GM23338 (cell line): ENCODE measurements around the gene CSF3. TPM values are rescaled to one million over a fixed set of nuclear protein-coding genes. Genes with fewer than 3 reads are reported as not detected.

Experiments
- ATAC-seq: fragments of 200-7000 bp; cut with Tn5 transposase; 3 replicates; pipeline ENCODE4 v1.9.1; 2020
- DNase-seq: peaks from one replicate; pipeline ENCODE4 v3.0.0-alpha.2; 2015; ENCODE audit warnings: low spot score
- H2AFZ ChIP-seq: fragments of 200-600 bp; sonication (generic); 2 replicates; pipeline ENCODE4 v1.8.0; 2016; ENCODE audit warnings: antibody characterized with exemption, mild to moderate bottlenecking, moderate library complexity
- H3F3A ChIP-seq: fragments of 200-600 bp; sonication (generic); replicated peaks from 2 replicates; pipeline ENCODE4 v1.8.0; 2017; ENCODE audit warnings: antibody characterized with exemption, mixed run types, low read depth
- H3K27ac ChIP-seq: fragments of 200-600 bp; sonication (generic); 2 replicates; pipeline ENCODE4 v1.6.1; 2016; ENCODE audit warnings: low read depth
- H3K27me3 ChIP-seq: fragments of 200-600 bp; sonication (generic); 2 replicates; pipeline ENCODE4 v1.8.0; 2016; ENCODE audit warnings: mild to moderate bottlenecking, mixed run types, moderate library complexity; ENCODE audit not compliant: insufficient read depth
- H3K36me3 ChIP-seq: fragments of 200-600 bp; sonication (generic); 2 replicates; pipeline ENCODE4 v1.8.0; 2016; ENCODE audit warnings: mild to moderate bottlenecking; ENCODE audit not compliant: insufficient read depth
- H3K4me1 ChIP-seq: fragments of 200-600 bp; sonication (generic); 2 replicates; pipeline ENCODE4 v1.8.0; 2016; ENCODE audit warnings: mild to moderate bottlenecking, moderate library complexity; ENCODE audit not compliant: insufficient read depth
- H3K4me2 ChIP-seq: fragments of 200-600 bp; sonication (generic); 2 replicates; pipeline ENCODE4 v1.7.1; 2017; ENCODE audit warnings: mixed run types
- H3K4me3 ChIP-seq: fragments of 200-600 bp; sonication (generic); 2 replicates; pipeline ENCODE4 v1.6.1; 2016; ENCODE audit warnings: mixed run types
- H3K79me2 ChIP-seq: fragments of 200-600 bp; sonication (generic); replicated peaks from 2 replicates; pipeline ENCODE4 v1.8.0; 2017; ENCODE audit warnings: mild to moderate bottlenecking; ENCODE audit not compliant: insufficient read depth
- H3K9me2 ChIP-seq: fragments of 200-600 bp; sonication (generic); 2 replicates; pipeline ENCODE4 v1.8.0; 2017; ENCODE audit not compliant: insufficient read depth
- H4K20me1 ChIP-seq: fragments of 200-600 bp; sonication (generic); replicated peaks from 2 replicates; pipeline ENCODE4 v1.8.0; 2017; ENCODE audit warnings: mild to moderate bottlenecking; ENCODE audit not compliant: insufficient read depth
- H3K27ac Mint-ChIP-seq: 2 replicates; pipeline ENCODE4 v1.8.0; 2020; ENCODE audit warnings: inconsistent platforms, mild to moderate bottlenecking, moderate library complexity, mixed read lengths
- H3K27me3 Mint-ChIP-seq: 3 replicates; pipeline ENCODE4 v1.8.0; 2022; ENCODE audit warnings: low read depth, mild to moderate bottlenecking, moderate library complexity, mixed read lengths, inconsistent platforms; ENCODE audit not compliant: insufficient read depth, poor library complexity
- H3K36me3 Mint-ChIP-seq: 3 replicates; pipeline ENCODE4 v1.8.0; 2021; ENCODE audit warnings: low read depth, mild to moderate bottlenecking, inconsistent platforms, moderate library complexity, mixed read lengths
- H3K4me1 Mint-ChIP-seq: 3 replicates; pipeline ENCODE4 v1.8.0; 2020; ENCODE audit warnings: mild to moderate bottlenecking, inconsistent platforms, mixed read lengths
- H3K4me3 Mint-ChIP-seq: 3 replicates; pipeline ENCODE4 v1.8.0; 2021; ENCODE audit warnings: moderate library complexity, mild to moderate bottlenecking, inconsistent platforms, mixed read lengths
- H3K9me3 Mint-ChIP-seq: 3 replicates; pipeline ENCODE4 v1.8.0; 2020; ENCODE audit warnings: moderate library complexity, mild to moderate bottlenecking, inconsistent platforms, mixed read lengths
- CREB1 ChIP-seq: fragments of 250-450 bp; sonication (Bioruptor Pico); IDR thresholded peaks from 2 replicates; pipeline ENCODE4 v1.5.0; 2020; ENCODE audit warnings: low read depth, mild to moderate bottlenecking, moderate library complexity
- CTCF ChIP-seq, 2 experiments: fragments of 200-600 bp in 1 of 2; sonication (generic) in 1 of 2; conservative IDR thresholded peaks; 2 replicates each; pipeline versions ENCODE4 v1.5.1 to v1.6.1; 2016 to 2017; ENCODE audit warnings: antibody characterized with exemption in 2 of 2, low read depth in 2 of 2, mild to moderate bottlenecking in 2 of 2, moderate library complexity in 1 of 2
- EZH2 ChIP-seq: fragments of 200-600 bp; sonication (generic); IDR thresholded peaks from one replicate; pipeline ENCODE4 v1.8.0; 2017; ENCODE audit warnings: antibody characterized with exemption, mild to moderate bottlenecking, low read depth; ENCODE audit not compliant: unreplicated experiment
- EZH2phosphoT487 ChIP-seq: fragments of 200-600 bp; sonication (generic); IDR thresholded peaks from one replicate; pipeline ENCODE4 v1.8.1; 2018; ENCODE audit warnings: antibody characterized with exemption; ENCODE audit not compliant: unreplicated experiment
- JUNB ChIP-seq: IDR thresholded peaks from one replicate; pipeline ENCODE4 v1.6.1; 2016; ENCODE audit warnings: antibody characterized with exemption; ENCODE audit not compliant: unreplicated experiment
- NANOG ChIP-seq: IDR thresholded peaks from 2 replicates; pipeline ENCODE4 v1.6.1; 2016; ENCODE audit warnings: antibody characterized with exemption, borderline replicate concordance
- POLR2AphosphoS5 ChIP-seq: IDR thresholded peaks from 2 replicates; pipeline ENCODE4 v1.6.1; 2016; ENCODE audit warnings: antibody characterized with exemption, low read depth
- STAT1 ChIP-seq: IDR thresholded peaks from one replicate; pipeline ENCODE4 v1.6.1; 2016; ENCODE audit warnings: antibody characterized with exemption; ENCODE audit not compliant: unreplicated experiment
- ZNF114 ChIP-seq: fragments of 250-450 bp; sonication (Bioruptor Pico); IDR thresholded peaks from 2 replicates; pipeline ENCODE4 v1.5.0; 2020; ENCODE audit warnings: mild to moderate bottlenecking, moderate library complexity
- ZNF331 ChIP-seq: fragments of 250-450 bp; sonication (Bioruptor Pico); IDR thresholded peaks from 2 replicates; pipeline ENCODE4 v1.5.0; 2020; ENCODE audit warnings: low read depth, mild to moderate bottlenecking, moderate library complexity
- polyA plus RNA-seq: library from polyadenylated mRNA; unstranded; fragments of >200 nt; fragmentation: Nextera tagmentation; extraction: Ambion mirVana; gene quantifications from 2 replicates; pipeline ENCODE4 v1.2.1, GENCODE V29; 2016
- total RNA-seq: library from RNA; depleted of rRNA; stranded (reverse); fragments of >200 nt; shearing (Covaris generic); gene quantifications from 2 replicates; pipeline ENCODE4 v1.2.3, GENCODE V29; 2014
- TF ChIP-seq, protein P1 (sequence below): IDR thresholded peaks from 2 replicates; pipeline ENCODE4 v1.6.1; 2016; ENCODE audit warnings: antibody characterized with exemption
- TF ChIP-seq, protein P2 (sequence below): IDR thresholded peaks from one replicate; pipeline ENCODE4 v1.6.1; 2018; ENCODE audit warnings: antibody characterized with exemption; ENCODE audit not compliant: unreplicated experiment
- TF ChIP-seq, protein P3 (sequence below): fragments of 250-450 bp; sonication (Bioruptor Pico); IDR thresholded peaks from 2 replicates; pipeline ENCODE4 v1.5.0; 2020; ENCODE audit warnings: mild to moderate bottlenecking, moderate library complexity

Gene CSF3
- total and polyA plus RNA-seq, 2 experiments from 2014 or later: not detected

DNA sequence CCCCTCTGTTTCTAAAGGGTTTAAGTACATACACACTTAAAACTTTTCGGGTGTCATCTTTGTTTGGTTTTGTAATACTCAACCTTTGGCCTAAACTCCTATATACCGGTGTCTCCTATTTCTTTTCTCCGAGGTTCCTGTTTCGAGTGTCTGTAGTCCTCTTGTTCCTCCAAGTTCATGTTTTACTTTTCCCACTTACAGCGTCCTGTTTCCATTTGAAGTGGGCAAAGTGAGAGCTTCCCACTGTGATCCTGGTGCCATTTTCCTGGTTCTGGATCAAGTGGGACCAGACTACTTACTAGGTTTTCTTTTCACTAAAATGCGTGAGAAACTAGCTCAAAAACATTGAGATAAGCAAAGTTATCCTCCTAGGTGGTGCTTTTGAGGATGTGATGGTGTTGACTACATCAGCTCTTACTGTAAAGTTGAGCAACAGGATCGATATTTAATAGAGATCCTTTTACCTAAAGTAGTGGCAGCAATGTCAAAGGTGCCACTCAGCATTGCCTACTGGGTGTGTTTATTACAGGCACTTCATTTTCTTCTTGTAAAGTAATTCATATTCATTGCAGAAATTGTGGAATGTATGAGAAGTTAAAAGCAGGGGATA lies 33.4 kb upstream of the CSF3 start:
- peaks cover 8% of the 10 kb centered on the region; the same call in 1 of the 2 replicates for H3F3A ChIP-seq
- H3K4me2 ChIP-seq: peak overlapping the region; percentile 99
- TF ChIP-seq ZNF331 (CRISPR knock-in tag): no peak
- TF ChIP-seq, protein P1, sequence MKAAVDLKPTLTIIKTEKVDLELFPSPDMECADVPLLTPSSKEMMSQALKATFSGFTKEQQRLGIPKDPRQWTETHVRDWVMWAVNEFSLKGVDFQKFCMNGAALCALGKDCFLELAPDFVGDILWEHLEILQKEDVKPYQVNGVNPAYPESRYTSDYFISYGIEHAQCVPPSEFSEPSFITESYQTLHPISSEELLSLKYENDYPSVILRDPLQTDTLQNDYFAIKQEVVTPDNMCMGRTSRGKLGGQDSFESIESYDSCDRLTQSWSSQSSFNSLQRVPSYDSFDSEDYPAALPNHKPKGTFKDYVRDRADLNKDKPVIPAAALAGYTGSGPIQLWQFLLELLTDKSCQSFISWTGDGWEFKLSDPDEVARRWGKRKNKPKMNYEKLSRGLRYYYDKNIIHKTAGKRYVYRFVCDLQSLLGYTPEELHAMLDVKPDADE: no peak
- no peak for TF ChIP-seq CREB1 (CRISPR knock-in tag)
- TF ChIP-seq, protein P2, sequence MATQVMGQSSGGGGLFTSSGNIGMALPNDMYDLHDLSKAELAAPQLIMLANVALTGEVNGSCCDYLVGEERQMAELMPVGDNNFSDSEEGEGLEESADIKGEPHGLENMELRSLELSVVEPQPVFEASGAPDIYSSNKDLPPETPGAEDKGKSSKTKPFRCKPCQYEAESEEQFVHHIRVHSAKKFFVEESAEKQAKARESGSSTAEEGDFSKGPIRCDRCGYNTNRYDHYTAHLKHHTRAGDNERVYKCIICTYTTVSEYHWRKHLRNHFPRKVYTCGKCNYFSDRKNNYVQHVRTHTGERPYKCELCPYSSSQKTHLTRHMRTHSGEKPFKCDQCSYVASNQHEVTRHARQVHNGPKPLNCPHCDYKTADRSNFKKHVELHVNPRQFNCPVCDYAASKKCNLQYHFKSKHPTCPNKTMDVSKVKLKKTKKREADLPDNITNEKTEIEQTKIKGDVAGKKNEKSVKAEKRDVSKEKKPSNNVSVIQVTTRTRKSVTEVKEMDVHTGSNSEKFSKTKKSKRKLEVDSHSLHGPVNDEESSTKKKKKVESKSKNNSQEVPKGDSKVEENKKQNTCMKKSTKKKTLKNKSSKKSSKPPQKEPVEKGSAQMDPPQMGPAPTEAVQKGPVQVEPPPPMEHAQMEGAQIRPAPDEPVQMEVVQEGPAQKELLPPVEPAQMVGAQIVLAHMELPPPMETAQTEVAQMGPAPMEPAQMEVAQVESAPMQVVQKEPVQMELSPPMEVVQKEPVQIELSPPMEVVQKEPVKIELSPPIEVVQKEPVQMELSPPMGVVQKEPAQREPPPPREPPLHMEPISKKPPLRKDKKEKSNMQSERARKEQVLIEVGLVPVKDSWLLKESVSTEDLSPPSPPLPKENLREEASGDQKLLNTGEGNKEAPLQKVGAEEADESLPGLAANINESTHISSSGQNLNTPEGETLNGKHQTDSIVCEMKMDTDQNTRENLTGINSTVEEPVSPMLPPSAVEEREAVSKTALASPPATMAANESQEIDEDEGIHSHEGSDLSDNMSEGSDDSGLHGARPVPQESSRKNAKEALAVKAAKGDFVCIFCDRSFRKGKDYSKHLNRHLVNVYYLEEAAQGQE: no peak
- no peak for TF ChIP-seq ZNF114
- no peak for TF ChIP-seq POLR2AphosphoS5
- no peak for TF ChIP-seq JUNB
- TF ChIP-seq STAT1: no peak
- TF ChIP-seq EZH2: no peak
- TF ChIP-seq CTCF (conservative IDR thresholded peaks at IDR 0.05; ENCODE audit: low read depth in 2 of 2): no peak
- TF ChIP-seq NANOG: no peak
- TF ChIP-seq EZH2phosphoT487: no peak
- TF ChIP-seq, protein P3, sequence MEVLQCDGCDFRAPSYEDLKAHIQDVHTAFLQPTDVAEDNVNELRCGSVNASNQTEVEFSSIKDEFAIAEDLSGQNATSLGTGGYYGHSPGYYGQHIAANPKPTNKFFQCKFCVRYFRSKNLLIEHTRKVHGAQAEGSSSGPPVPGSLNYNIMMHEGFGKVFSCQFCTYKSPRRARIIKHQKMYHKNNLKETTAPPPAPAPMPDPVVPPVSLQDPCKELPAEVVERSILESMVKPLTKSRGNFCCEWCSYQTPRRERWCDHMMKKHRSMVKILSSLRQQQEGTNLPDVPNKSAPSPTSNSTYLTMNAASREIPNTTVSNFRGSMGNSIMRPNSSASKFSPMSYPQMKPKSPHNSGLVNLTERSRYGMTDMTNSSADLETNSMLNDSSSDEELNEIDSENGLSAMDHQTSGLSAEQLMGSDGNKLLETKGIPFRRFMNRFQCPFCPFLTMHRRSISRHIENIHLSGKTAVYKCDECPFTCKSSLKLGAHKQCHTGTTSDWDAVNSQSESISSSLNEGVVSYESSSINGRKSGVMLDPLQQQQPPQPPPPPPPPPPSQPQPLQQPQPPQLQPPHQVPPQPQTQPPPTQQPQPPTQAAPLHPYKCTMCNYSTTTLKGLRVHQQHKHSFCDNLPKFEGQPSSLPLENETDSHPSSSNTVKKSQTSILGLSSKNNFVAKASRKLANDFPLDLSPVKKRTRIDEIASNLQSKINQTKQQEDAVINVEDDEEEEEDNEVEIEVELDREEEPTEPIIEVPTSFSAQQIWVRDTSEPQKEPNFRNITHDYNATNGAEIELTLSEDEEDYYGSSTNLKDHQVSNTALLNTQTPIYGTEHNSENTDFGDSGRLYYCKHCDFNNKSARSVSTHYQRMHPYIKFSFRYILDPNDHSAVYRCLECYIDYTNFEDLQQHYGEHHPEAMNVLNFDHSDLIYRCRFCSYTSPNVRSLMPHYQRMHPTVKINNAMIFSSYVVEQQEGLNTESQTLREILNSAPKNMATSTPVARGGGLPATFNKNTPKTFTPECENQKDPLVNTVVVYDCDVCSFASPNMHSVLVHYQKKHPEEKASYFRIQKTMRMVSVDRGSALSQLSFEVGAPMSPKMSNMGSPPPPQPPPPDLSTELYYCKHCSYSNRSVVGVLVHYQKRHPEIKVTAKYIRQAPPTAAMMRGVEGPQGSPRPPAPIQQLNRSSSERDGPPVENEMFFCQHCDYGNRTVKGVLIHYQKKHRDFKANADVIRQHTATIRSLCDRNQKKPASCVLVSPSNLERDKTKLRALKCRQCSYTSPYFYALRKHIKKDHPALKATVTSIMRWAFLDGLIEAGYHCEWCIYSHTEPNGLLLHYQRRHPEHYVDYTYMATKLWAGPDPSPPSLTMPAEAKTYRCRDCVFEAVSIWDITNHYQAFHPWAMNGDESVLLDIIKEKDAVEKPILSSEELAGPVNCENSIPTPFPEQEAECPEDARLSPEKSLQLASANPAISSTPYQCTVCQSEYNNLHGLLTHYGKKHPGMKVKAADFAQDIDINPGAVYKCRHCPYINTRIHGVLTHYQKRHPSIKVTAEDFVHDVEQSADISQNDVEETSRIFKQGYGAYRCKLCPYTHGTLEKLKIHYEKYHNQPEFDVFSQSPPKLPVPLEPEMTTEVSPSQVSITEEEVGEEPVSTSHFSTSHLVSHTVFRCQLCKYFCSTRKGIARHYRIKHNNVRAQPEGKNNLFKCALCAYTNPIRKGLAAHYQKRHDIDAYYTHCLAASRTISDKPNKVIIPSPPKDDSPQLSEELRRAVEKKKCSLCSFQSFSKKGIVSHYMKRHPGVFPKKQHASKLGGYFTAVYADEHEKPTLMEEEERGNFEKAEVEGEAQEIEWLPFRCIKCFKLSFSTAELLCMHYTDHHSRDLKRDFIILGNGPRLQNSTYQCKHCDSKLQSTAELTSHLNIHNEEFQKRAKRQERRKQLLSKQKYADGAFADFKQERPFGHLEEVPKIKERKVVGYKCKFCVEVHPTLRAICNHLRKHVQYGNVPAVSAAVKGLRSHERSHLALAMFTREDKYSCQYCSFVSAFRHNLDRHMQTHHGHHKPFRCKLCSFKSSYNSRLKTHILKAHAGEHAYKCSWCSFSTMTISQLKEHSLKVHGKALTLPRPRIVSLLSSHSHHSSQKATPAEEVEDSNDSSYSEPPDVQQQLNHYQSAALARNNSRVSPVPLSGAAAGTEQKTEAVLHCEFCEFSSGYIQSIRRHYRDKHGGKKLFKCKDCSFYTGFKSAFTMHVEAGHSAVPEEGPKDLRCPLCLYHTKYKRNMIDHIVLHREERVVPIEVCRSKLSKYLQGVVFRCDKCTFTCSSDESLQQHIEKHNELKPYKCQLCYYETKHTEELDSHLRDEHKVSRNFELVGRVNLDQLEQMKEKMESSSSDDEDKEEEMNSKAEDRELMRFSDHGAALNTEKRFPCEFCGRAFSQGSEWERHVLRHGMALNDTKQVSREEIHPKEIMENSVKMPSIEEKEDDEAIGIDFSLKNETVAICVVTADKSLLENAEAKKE (CRISPR knock-in tag): no peak
- H3K79me2 ChIP-seq: peaks cover 29% of the 10 kb centered on the region
- peaks cover 20% of the 10 kb centered on the region for H3K4me1 ChIP-seq
- H3K27ac Mint-ChIP-seq: peak overlapping the region; percentile 94
- peak overlapping the region; percentile 77 for H3K4me3 ChIP-seq
- ATAC-seq (no peak), DNase-seq (no peak)
- H3K4me1 Mint-ChIP-seq: peaks cover 23% of the 10 kb centered on the region
- no peaks in the 10 kb centered on the region for H3K27me3 ChIP-seq
- no peak overlapping the region for H3K27ac ChIP-seq
- H3K27me3 Mint-ChIP-seq: peaks cover 9% of the 10 kb centered on the region
- no peak overlapping the region for H2AFZ ChIP-seq
- peaks cover 16% of the 10 kb centered on the region for H4K20me1 ChIP-seq
- no peaks in the 10 kb centered on the region for H3K9me2 ChIP-seq
- H3K9me3 Mint-ChIP-seq: no peaks in the 10 kb centered on the region
- peaks cover 24% of the 10 kb centered on the region for H3K36me3 ChIP-seq
- H3K4me3 Mint-ChIP-seq: peak overlapping the region; percentile 92
- peaks cover 41% of the 10 kb centered on the region for H3K36me3 Mint-ChIP-seq
